Measurements from ENCODE around the gene INTS13.

INTS13 gene

GRCh38 chr12:26872625-26873024 lies 65.2 kb downstream of the INTS13 start:
- no peak for TF ChIP-seq FOXP2 (optimal IDR thresholded peaks at IDR 0.05; ENCODE audit: borderline replicate concordance, extremely low read depth, extremely low read length, insufficient read depth)
- no peak for TF ChIP-seq SIN3A (IDR thresholded peaks at IDR 0.05; ENCODE audit: borderline replicate concordance, insufficient read depth, low read length)
- no peak for TF ChIP-seq POLR2AphosphoS5 (IDR thresholded peaks at IDR 0.05; ENCODE audit: low read depth, low read length)
- no peak for TF ChIP-seq TAF1 (IDR thresholded peaks at IDR 0.05; ENCODE audit: borderline replicate concordance, insufficient read depth, low read length)
- TF ChIP-seq REST (IDR thresholded peaks at IDR 0.05; ENCODE audit: insufficient read depth in 1 of 2, low read depth in 2 of 2, low read length in 2 of 2), result no peak

GRCh38 chr12:26871985-26872384 lies 65.8 kb downstream of the INTS13 start:
- no peak for TF ChIP-seq TAF1 (IDR thresholded peaks at IDR 0.05; ENCODE audit: borderline replicate concordance, insufficient read depth, low read length)
- no peak for TF ChIP-seq SIN3A (IDR thresholded peaks at IDR 0.05; ENCODE audit: borderline replicate concordance, insufficient read depth, low read length)
- TF ChIP-seq REST (IDR thresholded peaks at IDR 0.05; ENCODE audit: insufficient read depth in 1 of 2, low read depth in 2 of 2, low read length in 2 of 2), result no peak
- no peak for TF ChIP-seq POLR2AphosphoS5 (IDR thresholded peaks at IDR 0.05; ENCODE audit: low read depth, low read length)
- no peak for TF ChIP-seq FOXP2 (optimal IDR thresholded peaks at IDR 0.05; ENCODE audit: borderline replicate concordance, extremely low read depth, extremely low read length, insufficient read depth)

- TF ChIP-seq TAF1 (IDR thresholded peaks at IDR 0.05; ENCODE audit: borderline replicate concordance, insufficient read depth, low read length), result no peak
- no peak for TF ChIP-seq REST (IDR thresholded peaks at IDR 0.05; ENCODE audit: insufficient read depth in 1 of 2, low read depth in 2 of 2, low read length in 2 of 2)
- TF ChIP-seq FOXP2 (optimal IDR thresholded peaks at IDR 0.05; ENCODE audit: borderline replicate concordance, extremely low read depth, extremely low read length, insufficient read depth), result no peak
- TF ChIP-seq SIN3A (IDR thresholded peaks at IDR 0.05; ENCODE audit: borderline replicate concordance, insufficient read depth, low read length), result no peak
- TF ChIP-seq POLR2AphosphoS5 (IDR thresholded peaks at IDR 0.05; ENCODE audit: low read depth, low read length), result no peak
These were observed 67.0 kb downstream of the INTS13 start for GRCh38 chr12:26870491-26871419.

GRCh38 chr12:26869908-26870459 lies 67.8 kb downstream of the INTS13 start:
- no peak for TF ChIP-seq TAF1 (IDR thresholded peaks at IDR 0.05; ENCODE audit: borderline replicate concordance, insufficient read depth, low read length)
- no peak for TF ChIP-seq REST (IDR thresholded peaks at IDR 0.05; ENCODE audit: insufficient read depth in 1 of 2, low read depth in 2 of 2, low read length in 2 of 2)
- TF ChIP-seq SIN3A (IDR thresholded peaks at IDR 0.05; ENCODE audit: borderline replicate concordance, insufficient read depth, low read length), result no peak
- TF ChIP-seq POLR2AphosphoS5 (IDR thresholded peaks at IDR 0.05; ENCODE audit: low read depth, low read length), result no peak
- no peak for TF ChIP-seq FOXP2 (optimal IDR thresholded peaks at IDR 0.05; ENCODE audit: borderline replicate concordance, extremely low read depth, extremely low read length, insufficient read depth)
